ENCODE results near the gene ULK4. TPM values are rescaled to one million over a fixed set of nuclear protein-coding genes. Genes with fewer than 3 reads are reported as not detected.

Gene ULK4
- total and polyA plus RNA-seq, 9 of the 15 experiments (the other 6 are each of a cell fraction or from before 2014, with no cell fraction given) = 3.0 to 5.9 (median 3.5) TPM

DNA sequence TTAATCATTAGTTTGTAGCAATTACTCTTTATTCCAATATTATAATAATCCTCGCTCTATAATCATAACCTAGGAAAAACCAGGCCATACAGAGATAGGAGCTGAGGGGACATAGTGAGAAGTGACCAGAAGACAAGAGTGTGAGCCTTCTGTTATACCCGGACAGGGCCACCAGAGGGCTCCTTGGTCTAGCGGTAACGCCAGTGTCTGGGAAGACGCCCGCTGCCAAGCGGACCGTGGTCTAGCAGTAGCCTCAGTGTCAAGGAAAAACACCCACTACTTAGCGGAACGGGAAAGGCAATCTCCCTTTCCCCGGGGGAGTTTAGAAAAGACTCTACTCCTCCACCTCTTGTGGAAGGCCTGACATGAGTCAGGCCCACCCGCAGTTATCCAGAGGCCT, 266.1 kb downstream of the ULK4 start (continued):
- TF ChIP-seq, protein P1, sequence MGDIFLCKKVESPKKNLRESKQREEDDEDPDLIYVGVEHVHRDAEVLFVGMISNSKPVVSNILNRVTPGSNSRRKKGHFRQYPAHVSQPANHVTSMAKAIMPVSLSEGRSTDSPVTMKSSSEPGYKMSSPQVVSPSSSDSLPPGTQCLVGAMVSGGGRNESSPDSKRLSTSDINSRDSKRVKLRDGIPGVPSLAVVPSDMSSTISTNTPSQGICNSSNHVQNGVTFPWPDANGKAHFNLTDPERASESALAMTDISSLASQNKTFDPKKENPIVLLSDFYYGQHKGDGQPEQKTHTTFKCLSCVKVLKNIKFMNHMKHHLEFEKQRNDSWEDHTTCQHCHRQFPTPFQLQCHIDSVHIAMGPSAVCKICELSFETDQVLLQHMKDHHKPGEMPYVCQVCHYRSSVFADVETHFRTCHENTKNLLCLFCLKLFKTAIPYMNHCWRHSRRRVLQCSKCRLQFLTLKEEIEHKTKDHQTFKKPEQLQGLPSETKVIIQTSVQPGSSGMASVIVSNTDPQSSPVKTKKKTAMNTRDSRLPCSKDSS (IDR thresholded peaks at IDR 0.05; ENCODE audit: low read depth, partially characterized antibody) = peak; percentile 69
- 0 out of 2 replicates have a peak, but pooled peaks have one; percentile 50 for TF ChIP-seq ARID2 (IDR thresholded peaks at IDR 0.05)
- TF ChIP-seq SMC3 (conservative IDR thresholded peaks at IDR 0.05; ENCODE audit: insufficient read depth, low read depth, low read length) = peak; percentile 70
- TF ChIP-seq RAD21 (CRISPR knock-in tag; conservative IDR thresholded peaks at IDR 0.05 in 1 of 2, IDR thresholded peaks at IDR 0.05 in 1 of 2) = peak; percentile 46 to 91
- TF ChIP-seq CBX5 (IDR thresholded peaks at IDR 0.05; ENCODE audit: borderline replicate concordance, low read depth) = peak; percentile 80; the same call in 1 of the 2 replicates

DNA sequence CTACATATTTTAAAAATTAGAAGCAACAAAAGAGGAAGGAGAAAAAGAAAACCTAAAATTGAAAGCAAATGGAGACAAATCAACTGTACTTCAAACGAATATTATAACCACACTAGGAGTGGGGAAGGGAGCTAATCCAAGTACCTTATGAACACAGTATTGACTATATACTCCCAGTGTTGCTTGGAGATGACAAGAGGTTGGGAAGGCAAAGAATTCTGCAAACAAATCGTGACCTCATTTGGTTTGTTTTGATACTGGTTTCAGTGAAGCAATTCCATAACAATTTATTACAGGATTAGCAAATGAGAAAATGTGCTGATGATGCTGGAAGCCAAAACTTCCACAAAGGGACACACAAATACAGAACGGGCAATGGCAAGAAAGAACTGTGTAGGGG, 268.1 kb downstream of the ULK4 start:
- H3K79me2 ChIP-seq (ENCODE audit: control insufficient read depth, insufficient read depth, low read length) = no peaks in the 10 kb centered on the region
- no peaks in the 10 kb centered on the region; a peak in 1 of 5 replicates for H3K27me3 ChIP-seq (ENCODE audit: control insufficient read depth in 2 of 2, insufficient read depth in 2 of 2, low read length in 2 of 2)
- in situ Hi-C loops (cut with MboI) (loop anchor here (25.0 kb wide), 1 partner anchor 419 kb away; no protein-coding TSS in a partner anchor), intact Hi-C loops (cut with micrococcal nuclease) (loop anchor here (10.0 kb wide), 1 partner anchor 421 kb away; no protein-coding TSS in a partner anchor)
- ChIA-PET POLR2A (no interaction called here), CTCF (ENCODE audit: low intra/inter-chr PET ratio) (no interaction called here)
- no peaks in the 10 kb centered on the region for H3K9me1 ChIP-seq (ENCODE audit: control insufficient read depth, insufficient read depth, low read length)
- no peak for DNase-seq (ENCODE audit: extremely low read depth in 1 of 4, low spot score in 3 of 4)
- H3K4me1 ChIP-seq (replicated peaks in 1 of 2; ENCODE audit: control insufficient read depth in 2 of 2, insufficient read depth in 2 of 2, low read length in 2 of 2) = peaks cover 0 to 2% of the 10 kb centered on the region in 2 experiments; a peak in 1 of 5 replicates
- ATAC-seq = no peak
- H3K4me3 ChIP-seq = no peak overlapping the region
- H3K4me2 ChIP-seq (ENCODE audit: insufficient read depth, low read length) = no peak overlapping the region
- H3K9me3 ChIP-seq (replicated peaks; ENCODE audit: control insufficient read depth, insufficient read depth, low read depth, low read length) = no peaks in the 10 kb centered on the region
- H3K9ac ChIP-seq (ENCODE audit: insufficient read depth in 1 of 2, low read depth in 2 of 2, low read length in 2 of 2) = no peak overlapping the region
- H2AFZ ChIP-seq (ENCODE audit: low read depth, low read length) = no peak overlapping the region
- H3K36me3 ChIP-seq (ENCODE audit: control insufficient read depth, insufficient read depth, low read length) = no peaks in the 10 kb centered on the region
- no TSS peak for BruUV-seq (replicated peaks)
- H4K20me1 ChIP-seq (replicated peaks; ENCODE audit: control insufficient read depth, insufficient read depth, low read length) = no peaks in the 10 kb centered on the region
- FAIRE-seq = no peak
- WGBS (ENCODE audit: insufficient coverage, low coverage, missing lambda C conversion rate) = 0% methylated on average over 3 of the region's 3 CpGs
- TF ChIP-seq HDAC8 (tag; IDR thresholded peaks at IDR 0.05) = no peak
- TF ChIP-seq, protein P2, sequence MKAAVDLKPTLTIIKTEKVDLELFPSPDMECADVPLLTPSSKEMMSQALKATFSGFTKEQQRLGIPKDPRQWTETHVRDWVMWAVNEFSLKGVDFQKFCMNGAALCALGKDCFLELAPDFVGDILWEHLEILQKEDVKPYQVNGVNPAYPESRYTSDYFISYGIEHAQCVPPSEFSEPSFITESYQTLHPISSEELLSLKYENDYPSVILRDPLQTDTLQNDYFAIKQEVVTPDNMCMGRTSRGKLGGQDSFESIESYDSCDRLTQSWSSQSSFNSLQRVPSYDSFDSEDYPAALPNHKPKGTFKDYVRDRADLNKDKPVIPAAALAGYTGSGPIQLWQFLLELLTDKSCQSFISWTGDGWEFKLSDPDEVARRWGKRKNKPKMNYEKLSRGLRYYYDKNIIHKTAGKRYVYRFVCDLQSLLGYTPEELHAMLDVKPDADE (conservative IDR thresholded peaks at IDR 0.05; ENCODE audit: control insufficient read depth, low read depth, low read length) = no peak
- no peak for TF ChIP-seq ARID2 (IDR thresholded peaks at IDR 0.05)
- no peak for TF ChIP-seq TSC22D4 (tag; IDR thresholded peaks at IDR 0.05)
- peak; percentile 24; the same call in 1 of the 2 replicates for TF ChIP-seq ZNF316 (IDR thresholded peaks at IDR 0.05)
- H3K27ac ChIP-seq (ENCODE audit: extremely low read depth, low read depth, low read length) = no peak overlapping the region

Measured in K562 (cell line).